Neutrophil (primary cell): ENCODE data around the gene NTRK3.

Experiments used
- H3K27ac ChIP-seq: fragments of 200-600 bp; sonication (generic); 2 replicates; pipeline ENCODE4 v1.5.1; 2016; ENCODE audit warnings: mild to moderate bottlenecking, moderate library complexity
- H3K27me3 ChIP-seq: fragments of 200-600 bp; sonication (generic); 2 replicates; pipeline ENCODE4 v1.6.0; 2016; ENCODE audit warnings: mild to moderate bottlenecking
- H3K36me3 ChIP-seq: fragments of 200-600 bp; sonication (generic); 2 replicates; pipeline ENCODE4 v1.5.1; 2017
- H3K4me1 ChIP-seq, 2 experiments: fragments of 200-600 bp in 1 of 2; sonication (generic) in 1 of 2; 1 replicate in 1 of 2; 2 replicates in 1 of 2; pipeline versions ENCODE4 v1.5.1 to v1.6.1; 2013 to 2016; ENCODE audit warnings: low read depth in 1 of 2, low read length in 1 of 2, mild to moderate bottlenecking in 1 of 2, moderate library complexity in 1 of 2; ENCODE audit not compliant: control insufficient read depth in 1 of 2, insufficient read depth in 1 of 2
- H3K4me3 ChIP-seq, 2 experiments: fragments of 200-600 bp in 1 of 2; sonication (generic) in 1 of 2; 1 replicate in 1 of 2; 2 replicates in 1 of 2; pipeline ENCODE4 v1.5.1; 2013 to 2016; ENCODE audit warnings: low read depth in 1 of 2, low read length in 1 of 2, mild to moderate bottlenecking in 1 of 2, moderate library complexity in 1 of 2
- H3K9me3 ChIP-seq: fragments of 200-600 bp; sonication (generic); 2 replicates; pipeline ENCODE4 v1.5.1; 2016
- TF ChIP-seq, protein P1 (sequence below): fragments of 200-600 bp; sonication (generic); IDR thresholded peaks from 2 replicates; pipeline ENCODE4 v1.5.1; 2016; ENCODE audit warnings: antibody characterized with exemption

Gene NTRK3

GRCh38 chr15:87874896-87875711, 381.4 kb downstream of the NTRK3 start:
- H3K27ac ChIP-seq: no peak overlapping the region
- H3K36me3 ChIP-seq: no peaks in the 10 kb centered on the region
- TF ChIP-seq, protein P1, sequence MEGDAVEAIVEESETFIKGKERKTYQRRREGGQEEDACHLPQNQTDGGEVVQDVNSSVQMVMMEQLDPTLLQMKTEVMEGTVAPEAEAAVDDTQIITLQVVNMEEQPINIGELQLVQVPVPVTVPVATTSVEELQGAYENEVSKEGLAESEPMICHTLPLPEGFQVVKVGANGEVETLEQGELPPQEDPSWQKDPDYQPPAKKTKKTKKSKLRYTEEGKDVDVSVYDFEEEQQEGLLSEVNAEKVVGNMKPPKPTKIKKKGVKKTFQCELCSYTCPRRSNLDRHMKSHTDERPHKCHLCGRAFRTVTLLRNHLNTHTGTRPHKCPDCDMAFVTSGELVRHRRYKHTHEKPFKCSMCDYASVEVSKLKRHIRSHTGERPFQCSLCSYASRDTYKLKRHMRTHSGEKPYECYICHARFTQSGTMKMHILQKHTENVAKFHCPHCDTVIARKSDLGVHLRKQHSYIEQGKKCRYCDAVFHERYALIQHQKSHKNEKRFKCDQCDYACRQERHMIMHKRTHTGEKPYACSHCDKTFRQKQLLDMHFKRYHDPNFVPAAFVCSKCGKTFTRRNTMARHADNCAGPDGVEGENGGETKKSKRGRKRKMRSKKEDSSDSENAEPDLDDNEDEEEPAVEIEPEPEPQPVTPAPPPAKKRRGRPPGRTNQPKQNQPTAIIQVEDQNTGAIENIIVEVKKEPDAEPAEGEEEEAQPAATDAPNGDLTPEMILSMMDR: no peak
- no peaks in the 10 kb centered on the region for H3K9me3 ChIP-seq
- peaks cover 3 to 17% of the 10 kb centered on the region in 2 experiments for H3K4me1 ChIP-seq
- no peaks in the 10 kb centered on the region for H3K27me3 ChIP-seq
- no peak overlapping the region for H3K4me3 ChIP-seq

- TF ChIP-seq, protein P1: no peak
- H3K4me3 ChIP-seq: no peak overlapping the region
- H3K4me1 ChIP-seq: peaks cover 3 to 17% of the 10 kb centered on the region in 2 experiments
- peaks cover 7% of the 10 kb centered on the region for H3K27me3 ChIP-seq
- no peak overlapping the region for H3K27ac ChIP-seq
- no peaks in the 10 kb centered on the region for H3K9me3 ChIP-seq
- H3K36me3 ChIP-seq: no peaks in the 10 kb centered on the region
Measured at GRCh38 chr15:87873516-87873915, 383.0 kb downstream of the NTRK3 start.

GRCh38 chr15:87871731-87872320, 384.7 kb downstream of the NTRK3 start:
- Histone ChIP-seq H3K4me3 (no peak overlapping the region), H3K36me3 (no peaks in the 10 kb centered on the region), H3K27me3 (peaks cover 15% of the 10 kb centered on the region), H3K4me1 (peaks cover 3 to 17% of the 10 kb centered on the region in 2 experiments), H3K27ac (peak overlapping the region; percentile 41), H3K9me3 (no peaks in the 10 kb centered on the region)
- TF ChIP-seq, protein P1: no peak

DNA sequence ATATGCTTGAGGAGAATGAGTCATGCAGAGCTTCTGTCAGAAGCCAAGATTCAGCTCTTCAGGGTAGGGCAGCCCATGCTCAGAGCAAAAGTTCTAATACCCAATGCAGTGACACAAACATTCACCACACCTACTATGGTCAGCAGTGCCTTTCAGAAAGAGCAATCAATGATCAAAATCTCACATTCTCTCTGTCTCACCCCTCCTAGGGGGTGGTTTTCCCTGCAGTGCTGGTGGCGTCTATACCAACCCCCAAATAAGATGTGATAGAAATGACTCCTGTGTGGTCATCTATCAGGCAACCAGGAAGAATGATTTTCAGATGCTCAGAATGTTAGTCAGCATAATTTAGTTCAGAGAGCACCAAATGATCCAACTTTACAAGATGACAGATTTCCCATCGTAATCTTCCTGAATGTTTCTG, 385.3 kb downstream of the NTRK3 start:
- Histone ChIP-seq H3K4me3 (no peak overlapping the region), H3K27ac (no peak overlapping the region)

GRCh38 chr15:87866961-87867360, 389.6 kb downstream of the NTRK3 start:
- Histone ChIP-seq H3K27me3 (peaks cover 44% of the 10 kb centered on the region), H3K36me3 (no peaks in the 10 kb centered on the region), H3K4me1 (peaks cover 0 to under 1% of the 10 kb centered on the region in 2 experiments), H3K4me3 (no peak overlapping the region), H3K27ac (no peak overlapping the region), H3K9me3 (no peaks in the 10 kb centered on the region)
- TF ChIP-seq, protein P1: no peak

More for the DNA sequence above, 385.3 kb downstream of the NTRK3 start:
- Histone ChIP-seq H3K27me3 (peaks cover 15% of the 10 kb centered on the region), H3K36me3 (no peaks in the 10 kb centered on the region), H3K9me3 (no peaks in the 10 kb centered on the region), H3K4me1 (peaks cover 3 to 17% of the 10 kb centered on the region in 2 experiments)
- TF ChIP-seq, protein P1: no peak
